ENCODE measurements around the gene PADI4. TPM values are rescaled to one million over a fixed set of nuclear protein-coding genes. Genes with fewer than 3 reads are reported as not detected.

Gene PADI4, protein sequence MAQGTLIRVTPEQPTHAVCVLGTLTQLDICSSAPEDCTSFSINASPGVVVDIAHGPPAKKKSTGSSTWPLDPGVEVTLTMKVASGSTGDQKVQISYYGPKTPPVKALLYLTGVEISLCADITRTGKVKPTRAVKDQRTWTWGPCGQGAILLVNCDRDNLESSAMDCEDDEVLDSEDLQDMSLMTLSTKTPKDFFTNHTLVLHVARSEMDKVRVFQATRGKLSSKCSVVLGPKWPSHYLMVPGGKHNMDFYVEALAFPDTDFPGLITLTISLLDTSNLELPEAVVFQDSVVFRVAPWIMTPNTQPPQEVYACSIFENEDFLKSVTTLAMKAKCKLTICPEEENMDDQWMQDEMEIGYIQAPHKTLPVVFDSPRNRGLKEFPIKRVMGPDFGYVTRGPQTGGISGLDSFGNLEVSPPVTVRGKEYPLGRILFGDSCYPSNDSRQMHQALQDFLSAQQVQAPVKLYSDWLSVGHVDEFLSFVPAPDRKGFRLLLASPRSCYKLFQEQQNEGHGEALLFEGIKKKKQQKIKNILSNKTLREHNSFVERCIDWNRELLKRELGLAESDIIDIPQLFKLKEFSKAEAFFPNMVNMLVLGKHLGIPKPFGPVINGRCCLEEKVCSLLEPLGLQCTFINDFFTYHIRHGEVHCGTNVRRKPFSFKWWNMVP
- total RNA-seq: 0.09 and 0.12 TPM in 2 replicates

DNA sequence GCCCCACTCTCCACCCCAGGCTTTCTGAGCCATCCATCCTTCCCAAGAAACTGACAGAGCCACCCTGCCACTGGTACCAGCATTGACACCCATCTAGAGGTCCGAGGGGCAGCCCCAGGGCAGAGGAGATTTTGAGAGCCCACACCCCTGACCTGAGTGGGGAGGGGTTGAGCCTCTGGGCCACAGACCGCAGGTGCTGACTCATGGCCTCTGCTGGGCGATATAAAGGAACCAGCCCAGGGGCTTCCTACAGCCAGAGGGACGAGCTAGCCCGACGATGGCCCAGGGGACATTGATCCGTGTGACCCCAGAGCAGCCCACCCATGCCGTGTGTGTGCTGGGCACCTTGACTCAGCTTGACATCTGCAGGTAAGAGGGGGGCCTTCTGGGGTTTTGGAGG lies at the start of gene PADI4:
PADI4 (plus strand) TSS at position 252 of the 400 bp plus-strand sequence; CDS start at position 278, 26 bp downstream.
- H3K9me3 Mint-ChIP-seq: no peaks in the 10 kb centered on the region
- peaks cover 7% of the 10 kb centered on the region for H3K27me3 Mint-ChIP-seq
- no peak within 1 kb of the TSS for H3K27ac Mint-ChIP-seq
- DNase-seq: no peak
- no peaks in the 10 kb centered on the region for H3K36me3 Mint-ChIP-seq (ENCODE audit: low read depth)
- intact Hi-C loops (cut with micrococcal nuclease): no loop called here
- H3K4me3 Mint-ChIP-seq: no peak within 1 kb of the TSS
- H3K4me1 Mint-ChIP-seq: peaks cover 2% of the 10 kb centered on the region

GRCh38 chr1:17258758-17259130 lies 49.3 kb upstream of the PADI4 start:
- Mint-ChIP-seq H3K4me1 (no peaks in the 10 kb centered on the region), H3K9me3 (no peaks in the 10 kb centered on the region), H3K27me3 (peaks cover 2% of the 10 kb centered on the region), H3K27ac (no peak overlapping the region), H3K4me3 (no peak overlapping the region), H3K36me3 (ENCODE audit: low read depth) (no peaks in the 10 kb centered on the region)
- intact Hi-C loops (cut with micrococcal nuclease): no loop called here
- DNase-seq: no peak

GRCh38 chr1:17259233-17259873 lies 48.6 kb upstream of the PADI4 start:
- Mint-ChIP-seq H3K9me3 (no peaks in the 10 kb centered on the region), H3K27me3 (peaks cover 7% of the 10 kb centered on the region), H3K36me3 (ENCODE audit: low read depth) (no peaks in the 10 kb centered on the region), H3K4me1 (no peaks in the 10 kb centered on the region), H3K27ac (no peak overlapping the region), H3K4me3 (no peak overlapping the region)
- intact Hi-C loops (cut with micrococcal nuclease): no loop called here
- no peak for DNase-seq

DNA sequence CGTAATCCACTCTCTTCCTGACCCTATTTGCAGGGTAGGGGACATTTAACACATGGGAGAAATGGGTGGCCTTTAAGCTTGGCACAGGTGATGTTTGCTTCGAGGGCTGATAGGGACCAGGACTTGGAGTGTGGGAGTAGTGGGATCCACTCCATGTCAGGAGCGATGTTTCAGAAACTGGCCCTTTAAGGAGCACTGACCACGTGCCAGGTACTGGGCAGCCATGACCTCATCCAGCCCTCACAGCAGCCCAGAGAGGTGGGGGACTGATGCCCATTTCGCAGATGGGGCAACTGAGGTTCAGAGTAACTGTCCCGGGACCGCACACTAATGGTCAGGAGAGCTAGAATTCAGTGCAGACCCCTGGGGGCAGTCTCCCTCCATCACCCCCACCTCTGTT lies 47.7 kb upstream of the PADI4 start:
- no peak overlapping the region for H3K27ac Mint-ChIP-seq
- intact Hi-C loops (cut with micrococcal nuclease): no loop called here

GRCh38 chr1:17260738-17261137 lies 47.3 kb upstream of the PADI4 start:
- Mint-ChIP-seq H3K27me3 (peaks cover 8% of the 10 kb centered on the region), H3K27ac (no peak overlapping the region), H3K4me1 (no peaks in the 10 kb centered on the region)

More for the DNA sequence above, 47.7 kb upstream of the PADI4 start:
- no peak for DNase-seq
- no peaks in the 10 kb centered on the region for H3K9me3 Mint-ChIP-seq
- H3K4me3 Mint-ChIP-seq: no peak overlapping the region
- no peaks in the 10 kb centered on the region for H3K36me3 Mint-ChIP-seq (ENCODE audit: low read depth)
- H3K27me3 Mint-ChIP-seq: peaks cover 8% of the 10 kb centered on the region
- no peaks in the 10 kb centered on the region for H3K4me1 Mint-ChIP-seq

DNA sequence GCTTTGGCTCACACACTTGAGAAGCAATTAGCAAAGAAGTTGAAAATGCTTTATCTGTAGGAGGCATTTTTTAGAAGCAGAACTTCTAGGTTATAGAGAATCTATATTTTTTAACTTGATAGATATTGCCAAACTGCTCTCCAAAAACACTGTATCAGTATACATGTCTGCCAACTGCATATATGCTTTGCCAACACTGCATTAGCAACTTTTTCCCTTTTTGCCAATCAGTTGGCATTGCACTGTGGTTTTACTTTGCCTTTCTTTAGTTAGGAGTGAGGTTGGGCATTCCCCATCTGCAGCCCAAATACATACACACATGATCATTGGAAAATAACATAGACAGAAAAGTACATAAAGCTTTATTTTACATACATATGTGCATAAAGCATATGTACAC lies 44.1 kb upstream of the PADI4 start:
- H3K27me3 Mint-ChIP-seq: peaks cover 8% of the 10 kb centered on the region
- H3K27ac Mint-ChIP-seq: no peak overlapping the region
- no peaks in the 10 kb centered on the region for H3K36me3 Mint-ChIP-seq (ENCODE audit: low read depth)
- H3K9me3 Mint-ChIP-seq: no peaks in the 10 kb centered on the region
- no peak for DNase-seq
- no peaks in the 10 kb centered on the region for H3K4me1 Mint-ChIP-seq
- H3K4me3 Mint-ChIP-seq: no peak overlapping the region
- intact Hi-C loops (cut with micrococcal nuclease): no loop called here

More at GRCh38 chr1:17260738-17261137, 47.3 kb upstream of the PADI4 start:
- Mint-ChIP-seq H3K36me3 (ENCODE audit: low read depth) (no peaks in the 10 kb centered on the region), H3K9me3 (no peaks in the 10 kb centered on the region), H3K4me3 (no peak overlapping the region)
- DNase-seq: no peak
- intact Hi-C loops (cut with micrococcal nuclease): no loop called here

GRCh38 chr1:17264470-17264869 lies 43.5 kb upstream of the PADI4 start:
- Mint-ChIP-seq H3K9me3 (no peaks in the 10 kb centered on the region), H3K36me3 (ENCODE audit: low read depth) (no peaks in the 10 kb centered on the region), H3K27me3 (peaks cover 8% of the 10 kb centered on the region), H3K4me1 (no peaks in the 10 kb centered on the region), H3K27ac (no peak overlapping the region), H3K4me3 (no peak overlapping the region)
- DNase-seq: no peak
- intact Hi-C loops (cut with micrococcal nuclease): no loop called here

- no peak overlapping the region for H3K4me3 Mint-ChIP-seq
- peaks cover 8% of the 10 kb centered on the region for H3K27me3 Mint-ChIP-seq
- H3K27ac Mint-ChIP-seq: no peak overlapping the region
- intact Hi-C loops (cut with micrococcal nuclease): no loop called here
- no peaks in the 10 kb centered on the region for H3K9me3 Mint-ChIP-seq
- no peak for DNase-seq
- no peaks in the 10 kb centered on the region for H3K36me3 Mint-ChIP-seq (ENCODE audit: low read depth)
- H3K4me1 Mint-ChIP-seq: no peaks in the 10 kb centered on the region
These were observed 42.8 kb upstream of the PADI4 start for GRCh38 chr1:17265162-17265561.

DNA sequence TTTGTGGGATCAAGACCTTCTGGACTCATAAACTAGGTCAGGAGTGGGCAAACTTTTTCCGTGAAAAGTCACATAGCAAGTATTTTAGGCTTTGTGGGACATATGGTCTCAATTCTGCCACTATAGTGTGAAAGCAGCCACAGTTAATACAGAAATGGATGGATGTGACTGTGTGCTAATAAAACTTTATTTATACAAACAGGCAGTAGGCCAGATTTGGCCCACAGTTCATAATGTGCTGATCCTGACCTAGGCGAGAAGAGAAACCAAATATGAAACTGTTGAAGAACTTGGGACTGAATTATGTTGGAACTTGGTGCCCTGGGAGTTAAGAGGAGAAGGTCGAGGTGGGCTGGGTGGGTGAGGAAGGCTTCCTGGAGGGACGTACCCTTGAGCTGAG lies 42.0 kb upstream of the PADI4 start:
- no peaks in the 10 kb centered on the region for H3K4me1 Mint-ChIP-seq
- H3K27me3 Mint-ChIP-seq: peaks cover 8% of the 10 kb centered on the region
- no peaks in the 10 kb centered on the region for H3K9me3 Mint-ChIP-seq
- DNase-seq: no peak
- intact Hi-C loops (cut with micrococcal nuclease): no loop called here
- no peak overlapping the region for H3K27ac Mint-ChIP-seq
- H3K36me3 Mint-ChIP-seq (ENCODE audit: low read depth): no peaks in the 10 kb centered on the region
- no peak overlapping the region for H3K4me3 Mint-ChIP-seq

- Mint-ChIP-seq H3K36me3 (ENCODE audit: low read depth) (no peaks in the 10 kb centered on the region), H3K27me3 (no peaks in the 10 kb centered on the region), H3K4me1 (no peaks in the 10 kb centered on the region), H3K27ac (no peak overlapping the region), H3K9me3 (no peaks in the 10 kb centered on the region), H3K4me3 (no peak overlapping the region)
- intact Hi-C loops (cut with micrococcal nuclease): no loop called here
- no peak for DNase-seq
These were observed 36.9 kb upstream of the PADI4 start for GRCh38 chr1:17270891-17271765.

DNA sequence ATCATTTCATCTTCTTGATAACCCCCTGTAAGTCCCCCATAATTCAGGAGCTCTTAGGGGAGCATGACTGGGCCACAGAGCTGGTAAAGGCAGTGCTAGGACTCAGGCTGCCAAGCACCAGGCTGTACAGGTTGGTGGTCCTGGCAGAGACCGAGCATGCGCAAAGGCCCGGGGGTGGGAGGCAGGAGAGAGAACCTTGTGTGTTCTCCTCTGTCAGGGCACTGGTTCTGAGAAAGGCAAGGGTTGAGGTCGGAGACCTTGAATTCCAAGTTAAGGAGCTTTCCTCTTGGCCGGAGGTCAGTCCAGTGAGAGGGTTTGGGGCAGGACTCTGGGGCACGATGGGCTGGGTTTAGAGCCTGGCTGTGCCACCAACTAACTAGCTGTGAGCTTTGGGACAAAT lies 35.9 kb upstream of the PADI4 start:
- Mint-ChIP-seq H3K9me3 (no peaks in the 10 kb centered on the region), H3K4me3 (no peak overlapping the region), H3K27me3 (no peaks in the 10 kb centered on the region), H3K4me1 (no peaks in the 10 kb centered on the region), H3K36me3 (ENCODE audit: low read depth) (no peaks in the 10 kb centered on the region), H3K27ac (no peak overlapping the region)
- intact Hi-C loops (cut with micrococcal nuclease): no loop called here
- no peak for DNase-seq

- Mint-ChIP-seq H3K27me3 (no peaks in the 10 kb centered on the region), H3K9me3 (no peaks in the 10 kb centered on the region), H3K36me3 (ENCODE audit: low read depth) (no peaks in the 10 kb centered on the region), H3K27ac (no peak overlapping the region), H3K4me3 (no peak overlapping the region), H3K4me1 (no peaks in the 10 kb centered on the region)
- no peak for DNase-seq
- intact Hi-C loops (cut with micrococcal nuclease): no loop called here
These were observed 35.4 kb upstream of the PADI4 start for GRCh38 chr1:17272646-17273045.

DNA sequence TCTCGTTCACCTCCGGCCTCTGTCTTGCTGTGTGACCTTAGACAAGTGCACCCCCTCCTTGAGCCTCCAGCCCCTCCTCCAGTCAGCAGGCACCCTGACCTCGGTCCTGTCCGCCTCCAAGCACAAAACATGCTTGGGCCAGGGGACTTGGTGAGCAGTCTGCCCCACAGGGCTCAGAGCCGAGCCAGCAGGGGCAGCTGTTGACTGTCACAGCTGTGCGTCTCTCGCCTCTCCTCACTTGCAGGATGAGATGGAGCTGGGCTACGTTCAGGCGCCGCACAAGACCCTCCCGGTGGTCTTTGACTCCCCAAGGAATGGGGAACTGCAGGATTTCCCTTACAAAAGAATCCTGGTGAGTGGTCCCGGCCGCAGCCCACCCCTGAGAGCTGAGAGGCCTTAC lies 34.9 kb upstream of the PADI4 start:
- Mint-ChIP-seq H3K9me3 (no peaks in the 10 kb centered on the region), H3K27me3 (no peaks in the 10 kb centered on the region), H3K36me3 (ENCODE audit: low read depth) (no peaks in the 10 kb centered on the region), H3K27ac (no peak overlapping the region), H3K4me3 (no peak overlapping the region), H3K4me1 (no peaks in the 10 kb centered on the region)
- intact Hi-C loops (cut with micrococcal nuclease): no loop called here
- DNase-seq: no peak

All from activated CD4-positive, alpha-beta T cell treated with anti-CD3 and anti-CD28 coated beads, Interleukin-2, amount 10 ng/mL, durations not matched to agents 24 days and 14 days (primary cell).